Lung (tissue), 12 donors: Measurements from ENCODE around the gene SLC37A1. TPM values are rescaled to one million over a fixed set of nuclear protein-coding genes. Genes with fewer than 3 reads are reported as not detected.
A peak's percentile ranks its signal among the peaks of the same experiment; 100 is the strongest.
"Not testable (repeated sequence)": the region's sequence is repeated elsewhere in the genome, so short reads cannot be mapped to it uniquely, and the experiment has no call there.

Source experiments
- ATAC-seq: fragments of 200-7000 bp; cut with Tn5 transposase; one replicate; pipeline ENCODE4 v1.9.1; 2020; ENCODE audit warnings: moderate number of reproducible peaks; ENCODE audit not compliant: insufficient read depth, low FRiP score
- DNase-seq, 3 donors: peaks; one replicate each; pipeline ENCODE4 v3.0.0-alpha.2; 2013 to 2017
- H3K27ac ChIP-seq, 2 donors: one replicate each; pipeline ENCODE4 v1.5.1; 2013; ENCODE audit warnings: mild to moderate bottlenecking in 2 of 2, moderate library complexity in 2 of 2, control low read depth in 1 of 2, inconsistent platforms in 1 of 2, low read depth in 1 of 2, low read length in 1 of 2
- H3K27me3 ChIP-seq, 3 donors: one replicate each; pipeline ENCODE4 v1.5.1; 2013; ENCODE audit warnings: low read length in 2 of 3; ENCODE audit not compliant: control insufficient read depth in 3 of 3, insufficient read depth in 3 of 3
- H3K36me3 ChIP-seq, 4 donors: one replicate each; pipeline ENCODE4 v1.5.1; 2013; ENCODE audit warnings: low read length in 4 of 4, mild to moderate bottlenecking in 1 of 4, moderate library complexity in 1 of 4; ENCODE audit not compliant: control insufficient read depth in 4 of 4, insufficient read depth in 4 of 4
- H3K4me1 ChIP-seq, 5 donors: one replicate each; pipeline ENCODE4 v1.5.1; 2013; ENCODE audit warnings: low read length in 5 of 5, mild to moderate bottlenecking in 2 of 5, moderate library complexity in 1 of 5; ENCODE audit not compliant: control insufficient read depth in 5 of 5, insufficient read depth in 5 of 5
- H3K4me3 ChIP-seq: one replicate; pipeline ENCODE4 v1.5.1; 2013; ENCODE audit warnings: mild to moderate bottlenecking, control low read depth, moderate library complexity
- H3K9ac ChIP-seq, 2 donors: one replicate each; pipeline ENCODE4 v1.5.1; 2013; ENCODE audit warnings: low read length in 2 of 2, control low read depth in 1 of 2; ENCODE audit not compliant: insufficient read depth in 1 of 2
- H3K9me3 ChIP-seq, 4 donors: one replicate each; pipeline ENCODE4 v1.5.1; 2013; ENCODE audit warnings: low read length in 3 of 4, mild to moderate bottlenecking in 1 of 4, moderate library complexity in 1 of 4; ENCODE audit not compliant: control insufficient read depth in 4 of 4, insufficient read depth in 3 of 4
- WGBS, 2 donors: extraction: QIAGEN DNeasy Blood & Tissue Kit; methylation state at CpG; one replicate each; pipeline ENCODE4 v1.1.7; 2013; 5-methylcytosine and 5-hydroxymethylcytosine counted together
- polyA plus RNA-seq, 2 donors: library from polyadenylated mRNA; stranded (reverse); fragments of 200-250 nt; gene quantifications; one replicate each; pipeline ENCODE4 v1.2.1, GENCODE V29; 2013
- total RNA-seq, 2 donors: library from RNA; depleted of rRNA in 1 of 2; stranded (reverse); fragments of >200 nt in 1 of 2; gene quantifications; one replicate each; pipeline ENCODE4 v1.2.1, GENCODE V29; 2014 to 2021
- TF ChIP-seq, protein P1 (sequence below): IDR thresholded peaks from 2 replicates; pipeline ENCODE4 v1.5.1; 2012; ENCODE audit warnings: mild to moderate bottlenecking; ENCODE audit errors: control extremely low read depth, extremely low read depth
- donor health status: control.
- donor health status: control.
- donor health status: Bipolar disorder and iron deficiency.
- donor health status: healthy.
- donor health status: DM: yes; HTN: yes; CAD: no.

Gene SLC37A1
- total and polyA plus RNA-seq, 4 donors, result 13.3 to 29.5 (median 19.6) TPM

- no peak for ATAC-seq
- Histone ChIP-seq H3K9ac (no peak overlapping the region), H3K36me3 (no peaks in the 10 kb centered on the region), H3K27ac (no peak overlapping the region), H3K9me3 (peaks cover 0 to 2% (median 0%) of the 10 kb centered on the region in 4 donors), H3K27me3 (no peaks in the 10 kb centered on the region), H3K4me1 (no peaks in the 10 kb centered on the region), H3K4me3 (no peak overlapping the region)
- WGBS, 2 donors, result 79 to 89% methylated on average over 15 of the region's 15 CpGs
- TF ChIP-seq, protein P1, sequence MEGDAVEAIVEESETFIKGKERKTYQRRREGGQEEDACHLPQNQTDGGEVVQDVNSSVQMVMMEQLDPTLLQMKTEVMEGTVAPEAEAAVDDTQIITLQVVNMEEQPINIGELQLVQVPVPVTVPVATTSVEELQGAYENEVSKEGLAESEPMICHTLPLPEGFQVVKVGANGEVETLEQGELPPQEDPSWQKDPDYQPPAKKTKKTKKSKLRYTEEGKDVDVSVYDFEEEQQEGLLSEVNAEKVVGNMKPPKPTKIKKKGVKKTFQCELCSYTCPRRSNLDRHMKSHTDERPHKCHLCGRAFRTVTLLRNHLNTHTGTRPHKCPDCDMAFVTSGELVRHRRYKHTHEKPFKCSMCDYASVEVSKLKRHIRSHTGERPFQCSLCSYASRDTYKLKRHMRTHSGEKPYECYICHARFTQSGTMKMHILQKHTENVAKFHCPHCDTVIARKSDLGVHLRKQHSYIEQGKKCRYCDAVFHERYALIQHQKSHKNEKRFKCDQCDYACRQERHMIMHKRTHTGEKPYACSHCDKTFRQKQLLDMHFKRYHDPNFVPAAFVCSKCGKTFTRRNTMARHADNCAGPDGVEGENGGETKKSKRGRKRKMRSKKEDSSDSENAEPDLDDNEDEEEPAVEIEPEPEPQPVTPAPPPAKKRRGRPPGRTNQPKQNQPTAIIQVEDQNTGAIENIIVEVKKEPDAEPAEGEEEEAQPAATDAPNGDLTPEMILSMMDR, result no peak
- DNase-seq, result no peak
Measured at GRCh38 chr21:42627527-42628289, 114.1 kb downstream of the SLC37A1 start.

DNA sequence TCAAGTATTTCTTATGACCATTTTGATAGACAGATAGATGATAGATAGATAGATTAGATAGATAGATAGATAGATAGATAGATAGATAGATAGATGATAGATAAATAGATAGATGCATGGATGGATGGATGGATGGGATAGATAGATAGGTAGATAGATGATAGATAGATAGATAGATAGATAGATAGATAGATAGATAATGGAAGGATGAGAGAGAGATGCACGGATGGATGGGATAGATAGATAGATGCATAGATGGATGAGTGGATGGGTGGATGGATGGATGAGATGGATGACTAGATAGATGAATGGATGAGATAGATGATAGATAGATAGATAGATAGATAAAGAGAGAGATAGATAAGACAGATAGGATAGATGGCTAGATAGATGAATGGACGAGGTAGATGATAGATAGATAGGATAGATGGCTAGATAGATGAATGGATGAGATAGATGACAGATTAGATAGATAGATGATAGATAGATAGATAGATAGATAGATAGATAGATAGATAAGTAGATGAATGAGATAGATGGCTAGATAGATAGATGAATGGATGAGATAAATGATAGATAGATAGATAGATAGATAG lies 114.9 kb downstream of the SLC37A1 start:
- DNase-seq, H3K9me3 ChIP-seq, H3K9ac ChIP-seq, H3K27me3 ChIP-seq, H3K27ac ChIP-seq, H3K36me3 ChIP-seq, ATAC-seq, H3K4me3 ChIP-seq, H3K4me1 ChIP-seq: not testable (repeated sequence)
- 91 to 97% methylated on average over 2 of the region's 2 CpGs for WGBS, 2 donors

- TF ChIP-seq, protein P1, result no peak
- Histone ChIP-seq H3K4me3 (no peak overlapping the region), H3K27ac (no peak overlapping the region), H3K27me3 (no peaks in the 10 kb centered on the region), H3K9ac (no peak overlapping the region), H3K4me1 (no peaks in the 10 kb centered on the region), H3K36me3 (no peaks in the 10 kb centered on the region), H3K9me3 (peaks cover 0 to 2% (median 0%) of the 10 kb centered on the region in 4 donors)
- ATAC-seq, result no peak
- peak in 1 of 3 donors; percentile 27 for DNase-seq
- 84 to 85% methylated on average over 9 of the region's 9 CpGs for WGBS, 2 donors
Measured at GRCh38 chr21:42629933-42630589, 116.4 kb downstream of the SLC37A1 start.

- Histone ChIP-seq H3K27ac (no peak overlapping the region), H3K27me3 (no peaks in the 10 kb centered on the region), H3K36me3 (no peaks in the 10 kb centered on the region), H3K9ac (no peak overlapping the region), H3K4me1 (no peaks in the 10 kb centered on the region), H3K9me3 (peaks cover 0 to 2% (median 0%) of the 10 kb centered on the region in 4 donors), H3K4me3 (no peak overlapping the region)
- WGBS, 2 donors, result 67 to 72% methylated on average over 9 of the region's 9 CpGs
- ATAC-seq (no peak), DNase-seq (peak in 1 of 3 donors; percentile 31)
- TF ChIP-seq, protein P1, result no peak
Measured at GRCh38 chr21:42630626-42631025, 117.0 kb downstream of the SLC37A1 start.
